Activated naive CD4-positive, alpha-beta T cell treated with anti-CD3 and anti-CD28 coated beads, Interleukin-2, amount 10 ng/mL, durations not matched to agents 7 days and 5 days (primary cell): ENCODE measurements around the gene EPB41L2.
"Not testable (repeated sequence)": the region's sequence is repeated elsewhere in the genome, so short reads cannot be mapped to it uniquely, and the experiment has no call there.

Source experiments
- CTCF ChIA-PET: fragments of 350-600 bp; sonication (Branson Sonifier 250); formaldehyde crosslinking; loops from one replicate; lab custom pipeline; 2021; ENCODE audit warnings: antibody characterized with exemption; lab: Charles Lee
- DNase-seq: peaks from one replicate; pipeline ENCODE4 v3.0.0-alpha.2; 2020
- H3K27ac Mint-ChIP-seq: one replicate; pipeline ENCODE4 v1.8.0; 2021; ENCODE audit warnings: mild to moderate bottlenecking, moderate library complexity, mixed read lengths
- H3K27me3 Mint-ChIP-seq: one replicate; pipeline ENCODE4 v1.8.0; 2021; ENCODE audit warnings: mild to moderate bottlenecking, mixed read lengths
- H3K36me3 Mint-ChIP-seq: one replicate; pipeline ENCODE4 v1.8.0; 2021; ENCODE audit warnings: mixed read lengths
- H3K4me1 Mint-ChIP-seq: one replicate; pipeline ENCODE4 v1.8.0; 2021; ENCODE audit warnings: mixed read lengths
- H3K4me3 Mint-ChIP-seq: one replicate; pipeline ENCODE4 v1.8.0; 2021; ENCODE audit warnings: mild to moderate bottlenecking, moderate library complexity, mixed read lengths
- H3K9me3 Mint-ChIP-seq: one replicate; pipeline ENCODE4 v1.8.0; 2021; ENCODE audit warnings: mixed read lengths

The EPB41L2 gene

GRCh38 chr6:130933712-130934200 lies 129.3 kb downstream of the EPB41L2 start:
- Mint-ChIP-seq H3K4me1 (no peaks in the 10 kb centered on the region), H3K36me3 (no peaks in the 10 kb centered on the region), H3K27ac (no peak overlapping the region), H3K27me3 (no peaks in the 10 kb centered on the region), H3K4me3 (no peak overlapping the region), H3K9me3 (no peaks in the 10 kb centered on the region)
- no peak for DNase-seq
- CTCF ChIA-PET = no interaction called here

GRCh38 chr6:130932921-130933320 lies 130.1 kb downstream of the EPB41L2 start:
- Mint-ChIP-seq H3K9me3 (no peaks in the 10 kb centered on the region), H3K27me3 (no peaks in the 10 kb centered on the region), H3K36me3 (no peaks in the 10 kb centered on the region), H3K4me3 (no peak overlapping the region), H3K27ac (no peak overlapping the region), H3K4me1 (no peaks in the 10 kb centered on the region)
- DNase-seq = no peak
- CTCF ChIA-PET = no interaction called here

GRCh38 chr6:130932438-130932837 lies 130.6 kb downstream of the EPB41L2 start:
- DNase-seq = no peak
- H3K27me3 Mint-ChIP-seq = no peaks in the 10 kb centered on the region
- no peak overlapping the region for H3K27ac Mint-ChIP-seq
- H3K4me3 Mint-ChIP-seq = no peak overlapping the region
- CTCF ChIA-PET = no interaction called here
- no peaks in the 10 kb centered on the region for H3K9me3 Mint-ChIP-seq
- H3K4me1 Mint-ChIP-seq = no peaks in the 10 kb centered on the region
- H3K36me3 Mint-ChIP-seq = no peaks in the 10 kb centered on the region

GRCh38 chr6:130931683-130932082 lies 131.4 kb downstream of the EPB41L2 start:
- H3K4me1 Mint-ChIP-seq = no peaks in the 10 kb centered on the region
- CTCF ChIA-PET = no interaction called here
- no peaks in the 10 kb centered on the region for H3K27me3 Mint-ChIP-seq
- no peak for DNase-seq
- H3K27ac Mint-ChIP-seq = no peak overlapping the region
- no peak overlapping the region for H3K4me3 Mint-ChIP-seq
- H3K36me3 Mint-ChIP-seq = no peaks in the 10 kb centered on the region
- H3K9me3 Mint-ChIP-seq = no peaks in the 10 kb centered on the region

GRCh38 chr6:130929036-130929678 lies 133.9 kb downstream of the EPB41L2 start:
- Mint-ChIP-seq H3K9me3 (no peaks in the 10 kb centered on the region), H3K4me1 (no peaks in the 10 kb centered on the region), H3K4me3 (no peak overlapping the region), H3K36me3 (no peaks in the 10 kb centered on the region), H3K27ac (no peak overlapping the region), H3K27me3 (no peaks in the 10 kb centered on the region)
- CTCF ChIA-PET = no interaction called here
- no peak for DNase-seq

GRCh38 chr6:130928158-130928912 lies 134.7 kb downstream of the EPB41L2 start:
- no peak overlapping the region for H3K27ac Mint-ChIP-seq

GRCh38 chr6:130927305-130927704 lies 135.7 kb downstream of the EPB41L2 start:
- Mint-ChIP-seq H3K27ac (no peak overlapping the region), H3K4me1 (no peaks in the 10 kb centered on the region), H3K27me3 (no peaks in the 10 kb centered on the region), H3K9me3 (no peaks in the 10 kb centered on the region), H3K4me3 (no peak overlapping the region), H3K36me3 (no peaks in the 10 kb centered on the region)
- CTCF ChIA-PET = no interaction called here
- DNase-seq = no peak

More at GRCh38 chr6:130928158-130928912, 134.7 kb downstream of the EPB41L2 start:
- no peak for DNase-seq
- Mint-ChIP-seq H3K27me3 (no peaks in the 10 kb centered on the region), H3K4me3 (no peak overlapping the region), H3K36me3 (no peaks in the 10 kb centered on the region), H3K9me3 (no peaks in the 10 kb centered on the region), H3K4me1 (no peaks in the 10 kb centered on the region)
- CTCF ChIA-PET = no interaction called here

GRCh38 chr6:130923350-130923749 lies 139.7 kb downstream of the EPB41L2 start:
- Mint-ChIP-seq H3K27ac (no peak overlapping the region), H3K36me3 (no peaks in the 10 kb centered on the region), H3K27me3 (no peaks in the 10 kb centered on the region), H3K4me3 (no peak overlapping the region), H3K4me1 (no peaks in the 10 kb centered on the region), H3K9me3 (no peaks in the 10 kb centered on the region)
- CTCF ChIA-PET = no interaction called here
- DNase-seq = no peak

GRCh38 chr6:130922922-130923321 lies 140.1 kb downstream of the EPB41L2 start:
- no peaks in the 10 kb centered on the region for H3K36me3 Mint-ChIP-seq
- H3K4me3 Mint-ChIP-seq = no peak overlapping the region
- CTCF ChIA-PET = no interaction called here
- DNase-seq = no peak
- no peaks in the 10 kb centered on the region for H3K27me3 Mint-ChIP-seq
- no peak overlapping the region for H3K27ac Mint-ChIP-seq
- no peaks in the 10 kb centered on the region for H3K4me1 Mint-ChIP-seq
- no peaks in the 10 kb centered on the region for H3K9me3 Mint-ChIP-seq

GRCh38 chr6:130920969-130921368 lies 142.1 kb downstream of the EPB41L2 start:
- CTCF ChIA-PET = interaction anchor here (0.7 kb wide), 1 partner anchor 85 kb away, joined by 3 read pairs; no protein-coding TSS in a partner anchor
- Mint-ChIP-seq H3K27ac (no peak overlapping the region), H3K9me3 (no peaks in the 10 kb centered on the region), H3K4me3 (no peak overlapping the region), H3K27me3 (no peaks in the 10 kb centered on the region), H3K36me3 (no peaks in the 10 kb centered on the region), H3K4me1 (no peaks in the 10 kb centered on the region)
- DNase-seq = no peak

GRCh38 chr6:130918171-130918570 lies 144.9 kb downstream of the EPB41L2 start:
- CTCF ChIA-PET = no interaction called here
- peaks cover 2% of the 10 kb centered on the region for H3K4me1 Mint-ChIP-seq
- no peak for DNase-seq
- H3K4me3 Mint-ChIP-seq = no peak overlapping the region
- H3K27ac Mint-ChIP-seq = no peak overlapping the region
- no peaks in the 10 kb centered on the region for H3K36me3 Mint-ChIP-seq
- no peaks in the 10 kb centered on the region for H3K27me3 Mint-ChIP-seq
- H3K9me3 Mint-ChIP-seq = no peaks in the 10 kb centered on the region

- H3K9me3 Mint-ChIP-seq, H3K27ac Mint-ChIP-seq, DNase-seq, H3K36me3 Mint-ChIP-seq, H3K4me3 Mint-ChIP-seq, H3K27me3 Mint-ChIP-seq: not testable (repeated sequence)
- peaks cover 11% of the 10 kb centered on the region for H3K4me1 Mint-ChIP-seq
- CTCF ChIA-PET = interaction anchor here (0.6 kb wide), 2 partner anchors 31 to 617 kb away, joined by 3 read pairs; no protein-coding TSS in a partner anchor
These were observed 147.4 kb downstream of the EPB41L2 start for GRCh38 chr6:130915606-130916005.

GRCh38 chr6:130913120-130913519 lies 149.9 kb downstream of the EPB41L2 start:
- H3K27ac Mint-ChIP-seq = no peak overlapping the region
- H3K36me3 Mint-ChIP-seq = peaks cover 1% of the 10 kb centered on the region
- peaks cover 11% of the 10 kb centered on the region for H3K4me1 Mint-ChIP-seq
- DNase-seq = peak; percentile 58
- CTCF ChIA-PET = no interaction called here
- no peak overlapping the region for H3K4me3 Mint-ChIP-seq
- H3K9me3 Mint-ChIP-seq = peaks cover 1% of the 10 kb centered on the region
- H3K27me3 Mint-ChIP-seq = no peaks in the 10 kb centered on the region

- DNase-seq = no peak
- Mint-ChIP-seq H3K9me3 (peaks cover 1% of the 10 kb centered on the region), H3K27me3 (no peaks in the 10 kb centered on the region), H3K4me3 (no peak overlapping the region), H3K4me1 (peaks cover 11% of the 10 kb centered on the region), H3K36me3 (peaks cover 1% of the 10 kb centered on the region), H3K27ac (no peak overlapping the region)
- CTCF ChIA-PET = no interaction called here
These were observed 150.6 kb downstream of the EPB41L2 start for GRCh38 chr6:130912434-130912833.

- no peak overlapping the region for H3K4me3 Mint-ChIP-seq
- CTCF ChIA-PET = no interaction called here
- peaks cover 1% of the 10 kb centered on the region for H3K9me3 Mint-ChIP-seq
- H3K27ac Mint-ChIP-seq = no peak overlapping the region
- no peak for DNase-seq
- peaks cover 1% of the 10 kb centered on the region for H3K36me3 Mint-ChIP-seq
- peaks cover 11% of the 10 kb centered on the region for H3K4me1 Mint-ChIP-seq
- H3K27me3 Mint-ChIP-seq = no peaks in the 10 kb centered on the region
These were observed 154.1 kb downstream of the EPB41L2 start for GRCh38 chr6:130908958-130909357.
